Osteocyte (in vitro differentiated cells): ENCODE data around the gene ECE2. TPM values are rescaled to one million over a fixed set of nuclear protein-coding genes. Genes with fewer than 3 reads are reported as not detected.

Experiments used
- DNase-seq: peaks from one replicate; pipeline ENCODE4 v3.0.0; 2021; ENCODE audit warnings: mixed read lengths; ENCODE audit not compliant: unreplicated experiment; ENCODE audit errors: extremely low spot score
- H3K27ac Mint-ChIP-seq: one replicate; pipeline ENCODE4 v1.8.0; 2021; ENCODE audit warnings: mild to moderate bottlenecking, mixed read lengths; ENCODE audit not compliant: unreplicated experiment
- H3K27me3 Mint-ChIP-seq: one replicate; pipeline ENCODE4 v1.8.0; 2021; ENCODE audit warnings: mixed read lengths; ENCODE audit not compliant: unreplicated experiment
- H3K36me3 Mint-ChIP-seq: one replicate; pipeline ENCODE4 v1.8.0; 2021; ENCODE audit warnings: mixed read lengths; ENCODE audit not compliant: unreplicated experiment
- H3K4me1 Mint-ChIP-seq: one replicate; pipeline ENCODE4 v1.8.0; 2021; ENCODE audit warnings: mixed read lengths; ENCODE audit not compliant: unreplicated experiment
- H3K4me3 Mint-ChIP-seq: one replicate; pipeline ENCODE4 v1.8.0; 2021; ENCODE audit warnings: mild to moderate bottlenecking, moderate library complexity, mixed read lengths; ENCODE audit not compliant: unreplicated experiment
- H3K9me3 Mint-ChIP-seq: one replicate; pipeline ENCODE4 v1.8.0; 2021; ENCODE audit warnings: mixed read lengths; ENCODE audit not compliant: unreplicated experiment
- CTCF ChIP-seq: fragments of 200-600 bp; sonication (generic); IDR thresholded peaks from 2 replicates; pipeline ENCODE4 v1.5.0; 2021; ENCODE audit warnings: antibody characterized with exemption, mild to moderate bottlenecking, moderate library complexity
- microRNA-seq: library from miRNA; unstranded; fragments of <30 nt; microRNA quantifications from one replicate; pipeline ENCODE4 v1.1.0, GENCODE V29; 2020; ENCODE audit not compliant: unreplicated experiment
- total RNA-seq: library from RNA; stranded (reverse); gene quantifications from 2 replicates; pipeline ENCODE4 v1.2.1, GENCODE V29; 2021

Gene ECE2
- total RNA-seq, 1 donor from 2014 or later: not detected

DNA sequence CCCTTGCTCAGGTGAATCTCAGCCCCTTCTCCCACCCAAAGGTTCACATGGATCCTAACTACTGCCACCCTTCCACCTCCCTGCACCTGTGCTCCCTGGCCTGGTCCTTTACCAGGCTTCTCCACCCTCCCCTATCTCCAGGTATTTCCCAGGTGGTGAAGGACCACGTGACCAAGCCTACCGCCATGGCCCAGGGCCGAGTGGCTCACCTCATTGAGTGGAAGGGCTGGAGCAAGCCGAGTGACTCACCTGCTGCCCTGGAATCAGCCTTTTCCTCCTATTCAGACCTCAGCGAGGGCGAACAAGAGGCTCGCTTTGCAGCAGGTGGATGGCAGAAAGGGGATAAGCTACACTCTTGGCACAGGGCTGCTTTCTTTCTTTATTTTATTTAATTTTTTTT lies 66.1 kb downstream of the ECE2 start:
- Mint-ChIP-seq H3K27me3 (no peaks in the 10 kb centered on the region), H3K4me3 (no peak overlapping the region), H3K9me3 (no peaks in the 10 kb centered on the region), H3K27ac (no peak overlapping the region), H3K36me3 (peaks cover 13% of the 10 kb centered on the region), H3K4me1 (peaks cover 44% of the 10 kb centered on the region)
- no peak for TF ChIP-seq CTCF
- no peak for DNase-seq

Small RNAs within 50 kb of the gene (microRNA-seq; reads per million reads assigned to microRNA genes)
- not detected for gene MIR1224

Other genes with a start within 250 kb of the ECE2 start
- not detected in 2 replicates for gene HTR3D, start 244.3 kb upstream of the ECE2 start, total RNA-seq
- gene HTR3C, start 223.0 kb upstream of the ECE2 start, total RNA-seq: not detected in 2 replicates
- not detected in 2 replicates for gene HTR3E, start 179.0 kb upstream of the ECE2 start, total RNA-seq
- gene EIF2B5, start 140.7 kb upstream of the ECE2 start, total RNA-seq: 30.3 and 30.4 TPM in 2 replicates
- 110 and 121 TPM in 2 replicates for gene DVL3, start 120.6 kb upstream of the ECE2 start, total RNA-seq
- gene AP2M1, start 101.2 kb upstream of the ECE2 start, total RNA-seq: 398 and 419 TPM in 2 replicates
- 60.5 and 69.5 TPM in 2 replicates for gene ABCF3, start 89.8 kb upstream of the ECE2 start, total RNA-seq
- 0.11 TPM in 1 of 2 replicates, not detected in the other for gene VWA5B2, start 46.4 kb upstream of the ECE2 start, total RNA-seq
- gene ALG3, start 27.1 kb upstream of the ECE2 start, total RNA-seq: 38.2 and 40.7 TPM in 2 replicates
- 3.9 and 4.5 TPM in 2 replicates for gene EEF1AKMT4, start 26.4 kb upstream of the ECE2 start, total RNA-seq
- 1.8 and 2.0 TPM in 2 replicates for gene CAMK2N2, start 14.5 kb upstream of the ECE2 start, total RNA-seq
- gene PSMD2, start 23.2 kb downstream of the ECE2 start, total RNA-seq: 222 and 239 TPM in 2 replicates
- gene EIF4G1, start 38.6 kb downstream of the ECE2 start, total RNA-seq: 367 and 385 TPM in 2 replicates
- 10.1 and 11.3 TPM in 2 replicates for gene FAM131A, start 61.6 kb downstream of the ECE2 start, total RNA-seq
- gene CLCN2, start 85.6 kb downstream of the ECE2 start, total RNA-seq: 9.4 and 9.7 TPM in 2 replicates
- 56.4 and 57.7 TPM in 2 replicates for gene POLR2H, start 85.7 kb downstream of the ECE2 start, total RNA-seq
- gene THPO, start 102.2 kb downstream of the ECE2 start, total RNA-seq: not detected in 2 replicates
- gene CHRD, start 104.0 kb downstream of the ECE2 start, total RNA-seq: 2.7 and 4.4 TPM in 2 replicates